GM23338 (cell line): ENCODE data around the gene ABCF2.

Source experiments
- CREB1 ChIP-seq: fragments of 250-450 bp; sonication (Bioruptor Pico); IDR thresholded peaks from 2 replicates; pipeline ENCODE4 v1.5.0; 2020; ENCODE audit warnings: low read depth, mild to moderate bottlenecking, moderate library complexity
- EZH2 ChIP-seq: fragments of 200-600 bp; sonication (generic); IDR thresholded peaks from one replicate; pipeline ENCODE4 v1.8.0; 2017; ENCODE audit warnings: antibody characterized with exemption, mild to moderate bottlenecking, low read depth; ENCODE audit not compliant: unreplicated experiment
- EZH2phosphoT487 ChIP-seq: fragments of 200-600 bp; sonication (generic); IDR thresholded peaks from one replicate; pipeline ENCODE4 v1.8.1; 2018; ENCODE audit warnings: antibody characterized with exemption; ENCODE audit not compliant: unreplicated experiment
- JUNB ChIP-seq: IDR thresholded peaks from one replicate; pipeline ENCODE4 v1.6.1; 2016; ENCODE audit warnings: antibody characterized with exemption; ENCODE audit not compliant: unreplicated experiment
- POLR2AphosphoS5 ChIP-seq: IDR thresholded peaks from 2 replicates; pipeline ENCODE4 v1.6.1; 2016; ENCODE audit warnings: antibody characterized with exemption, low read depth
- STAT1 ChIP-seq: IDR thresholded peaks from one replicate; pipeline ENCODE4 v1.6.1; 2016; ENCODE audit warnings: antibody characterized with exemption; ENCODE audit not compliant: unreplicated experiment
- ZNF114 ChIP-seq: fragments of 250-450 bp; sonication (Bioruptor Pico); IDR thresholded peaks from 2 replicates; pipeline ENCODE4 v1.5.0; 2020; ENCODE audit warnings: mild to moderate bottlenecking, moderate library complexity
- ZNF331 ChIP-seq: fragments of 250-450 bp; sonication (Bioruptor Pico); IDR thresholded peaks from 2 replicates; pipeline ENCODE4 v1.5.0; 2020; ENCODE audit warnings: low read depth, mild to moderate bottlenecking, moderate library complexity
- TF ChIP-seq, protein P1 (sequence below), 2 experiments: fragments of 200-600 bp in 1 of 2; sonication (generic) in 1 of 2; conservative IDR thresholded peaks; 2 replicates each; pipeline versions ENCODE4 v1.5.1 to v1.6.1; 2016 to 2017; ENCODE audit warnings: antibody characterized with exemption in 2 of 2, low read depth in 2 of 2, mild to moderate bottlenecking in 2 of 2, moderate library complexity in 1 of 2
- TF ChIP-seq, protein P2 (sequence below): IDR thresholded peaks from one replicate; pipeline ENCODE4 v1.6.1; 2018; ENCODE audit warnings: antibody characterized with exemption; ENCODE audit not compliant: unreplicated experiment

DNA sequence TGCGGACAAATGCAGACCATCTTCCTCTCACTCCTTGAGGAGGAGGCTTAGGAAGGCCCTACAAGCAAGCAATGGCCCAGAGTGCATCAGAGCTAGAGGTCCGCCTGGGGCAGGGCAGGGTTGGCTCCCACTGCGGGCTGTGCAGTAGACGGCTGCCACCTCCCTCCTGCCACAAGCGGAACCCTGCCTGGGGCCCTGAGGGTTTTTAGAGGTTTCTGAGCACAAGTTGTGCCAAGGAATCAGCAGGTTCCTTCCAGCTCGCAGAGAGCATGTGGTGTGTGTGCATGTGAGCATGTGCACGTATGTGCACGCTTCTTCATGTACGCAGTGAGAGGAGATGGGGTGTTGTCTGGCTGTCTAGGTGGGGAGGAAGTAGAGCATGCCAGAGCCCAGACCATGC, 47.4 kb upstream of the ABCF2 start:
- TF ChIP-seq, protein P1, sequence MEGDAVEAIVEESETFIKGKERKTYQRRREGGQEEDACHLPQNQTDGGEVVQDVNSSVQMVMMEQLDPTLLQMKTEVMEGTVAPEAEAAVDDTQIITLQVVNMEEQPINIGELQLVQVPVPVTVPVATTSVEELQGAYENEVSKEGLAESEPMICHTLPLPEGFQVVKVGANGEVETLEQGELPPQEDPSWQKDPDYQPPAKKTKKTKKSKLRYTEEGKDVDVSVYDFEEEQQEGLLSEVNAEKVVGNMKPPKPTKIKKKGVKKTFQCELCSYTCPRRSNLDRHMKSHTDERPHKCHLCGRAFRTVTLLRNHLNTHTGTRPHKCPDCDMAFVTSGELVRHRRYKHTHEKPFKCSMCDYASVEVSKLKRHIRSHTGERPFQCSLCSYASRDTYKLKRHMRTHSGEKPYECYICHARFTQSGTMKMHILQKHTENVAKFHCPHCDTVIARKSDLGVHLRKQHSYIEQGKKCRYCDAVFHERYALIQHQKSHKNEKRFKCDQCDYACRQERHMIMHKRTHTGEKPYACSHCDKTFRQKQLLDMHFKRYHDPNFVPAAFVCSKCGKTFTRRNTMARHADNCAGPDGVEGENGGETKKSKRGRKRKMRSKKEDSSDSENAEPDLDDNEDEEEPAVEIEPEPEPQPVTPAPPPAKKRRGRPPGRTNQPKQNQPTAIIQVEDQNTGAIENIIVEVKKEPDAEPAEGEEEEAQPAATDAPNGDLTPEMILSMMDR (conservative IDR thresholded peaks at IDR 0.05; ENCODE audit: low read depth in 2 of 2): no peak
- TF ChIP-seq, protein P2, sequence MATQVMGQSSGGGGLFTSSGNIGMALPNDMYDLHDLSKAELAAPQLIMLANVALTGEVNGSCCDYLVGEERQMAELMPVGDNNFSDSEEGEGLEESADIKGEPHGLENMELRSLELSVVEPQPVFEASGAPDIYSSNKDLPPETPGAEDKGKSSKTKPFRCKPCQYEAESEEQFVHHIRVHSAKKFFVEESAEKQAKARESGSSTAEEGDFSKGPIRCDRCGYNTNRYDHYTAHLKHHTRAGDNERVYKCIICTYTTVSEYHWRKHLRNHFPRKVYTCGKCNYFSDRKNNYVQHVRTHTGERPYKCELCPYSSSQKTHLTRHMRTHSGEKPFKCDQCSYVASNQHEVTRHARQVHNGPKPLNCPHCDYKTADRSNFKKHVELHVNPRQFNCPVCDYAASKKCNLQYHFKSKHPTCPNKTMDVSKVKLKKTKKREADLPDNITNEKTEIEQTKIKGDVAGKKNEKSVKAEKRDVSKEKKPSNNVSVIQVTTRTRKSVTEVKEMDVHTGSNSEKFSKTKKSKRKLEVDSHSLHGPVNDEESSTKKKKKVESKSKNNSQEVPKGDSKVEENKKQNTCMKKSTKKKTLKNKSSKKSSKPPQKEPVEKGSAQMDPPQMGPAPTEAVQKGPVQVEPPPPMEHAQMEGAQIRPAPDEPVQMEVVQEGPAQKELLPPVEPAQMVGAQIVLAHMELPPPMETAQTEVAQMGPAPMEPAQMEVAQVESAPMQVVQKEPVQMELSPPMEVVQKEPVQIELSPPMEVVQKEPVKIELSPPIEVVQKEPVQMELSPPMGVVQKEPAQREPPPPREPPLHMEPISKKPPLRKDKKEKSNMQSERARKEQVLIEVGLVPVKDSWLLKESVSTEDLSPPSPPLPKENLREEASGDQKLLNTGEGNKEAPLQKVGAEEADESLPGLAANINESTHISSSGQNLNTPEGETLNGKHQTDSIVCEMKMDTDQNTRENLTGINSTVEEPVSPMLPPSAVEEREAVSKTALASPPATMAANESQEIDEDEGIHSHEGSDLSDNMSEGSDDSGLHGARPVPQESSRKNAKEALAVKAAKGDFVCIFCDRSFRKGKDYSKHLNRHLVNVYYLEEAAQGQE: no peak
- TF ChIP-seq JUNB (no peak), POLR2AphosphoS5 (no peak), EZH2phosphoT487 (no peak), CREB1 (no peak), ZNF331 (CRISPR knock-in tag) (no peak), EZH2 (no peak), ZNF114 (CRISPR knock-in tag) (no peak), STAT1 (no peak)
